Mononuclear cell (primary cell): ENCODE data around the gene DLG3. TPM values are rescaled to one million over a fixed set of nuclear protein-coding genes. Genes with fewer than 3 reads are reported as not detected.

Experiments used
- H3K27me3 ChIP-seq: 2 replicates; pipeline ENCODE4 v1.6.0; 2011; ENCODE audit warnings: low read length, control low read depth; ENCODE audit not compliant: insufficient read depth
- H3K4me1 ChIP-seq: 2 replicates; pipeline ENCODE4 v1.5.1; 2011; ENCODE audit warnings: mild to moderate bottlenecking, low read length, control low read depth; ENCODE audit not compliant: insufficient read depth
- H3K4me3 ChIP-seq: 2 replicates; pipeline ENCODE4 v1.5.1; 2011; ENCODE audit warnings: mild to moderate bottlenecking, low read length, moderate library complexity
- H3K9me3 ChIP-seq: 2 replicates; pipeline ENCODE4 v1.5.1; 2011; ENCODE audit warnings: low read depth, mild to moderate bottlenecking, control low read depth, low read length
- total RNA-seq: library from RNA; depleted of rRNA; stranded (reverse); fragments of >200 nt; gene quantifications from one replicate; pipeline ENCODE4 v1.2.3, GENCODE V29; 2012

Gene DLG3
- total RNA-seq, 1 donor: 6.4 TPM

DNA sequence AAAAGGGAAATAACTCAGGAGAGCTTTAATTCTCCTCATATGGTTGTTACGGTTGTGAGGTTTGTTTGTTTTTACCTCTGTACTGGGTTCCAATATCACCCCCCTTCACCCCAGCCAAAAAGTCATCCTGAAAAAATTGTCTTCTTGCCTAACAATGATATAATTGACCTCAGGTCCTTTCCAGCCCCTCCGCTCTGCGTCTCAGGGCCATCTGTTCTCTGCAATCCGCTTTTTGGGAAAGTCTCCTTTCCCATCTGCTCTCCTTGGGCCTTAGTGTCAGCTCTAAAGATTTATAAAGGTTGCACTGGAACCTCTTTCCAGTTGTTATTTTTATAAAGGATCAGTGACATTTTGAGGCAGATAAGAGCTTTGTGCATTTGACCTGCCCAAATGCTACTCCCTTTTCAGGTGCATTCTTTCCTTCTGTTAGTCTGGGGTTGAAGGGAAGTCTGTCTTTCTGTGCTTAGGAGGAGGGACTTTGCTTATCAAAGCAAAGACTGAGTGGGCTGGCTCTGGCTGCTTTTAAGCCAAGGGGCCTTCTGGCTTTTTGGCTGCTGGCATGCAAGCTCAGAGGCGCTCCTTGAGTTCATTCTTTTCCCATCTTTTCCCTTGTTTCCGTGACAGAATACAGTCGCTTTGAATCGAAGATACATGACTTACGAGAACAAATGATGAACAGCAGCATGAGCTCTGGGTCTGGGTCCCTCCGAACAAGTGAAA lies 34.1 kb downstream of the DLG3 start:
- Histone ChIP-seq H3K27me3 (no peaks in the 10 kb centered on the region), H3K9me3 (no peaks in the 10 kb centered on the region), H3K4me3 (no peak overlapping the region), H3K4me1 (no peaks in the 10 kb centered on the region)

DNA sequence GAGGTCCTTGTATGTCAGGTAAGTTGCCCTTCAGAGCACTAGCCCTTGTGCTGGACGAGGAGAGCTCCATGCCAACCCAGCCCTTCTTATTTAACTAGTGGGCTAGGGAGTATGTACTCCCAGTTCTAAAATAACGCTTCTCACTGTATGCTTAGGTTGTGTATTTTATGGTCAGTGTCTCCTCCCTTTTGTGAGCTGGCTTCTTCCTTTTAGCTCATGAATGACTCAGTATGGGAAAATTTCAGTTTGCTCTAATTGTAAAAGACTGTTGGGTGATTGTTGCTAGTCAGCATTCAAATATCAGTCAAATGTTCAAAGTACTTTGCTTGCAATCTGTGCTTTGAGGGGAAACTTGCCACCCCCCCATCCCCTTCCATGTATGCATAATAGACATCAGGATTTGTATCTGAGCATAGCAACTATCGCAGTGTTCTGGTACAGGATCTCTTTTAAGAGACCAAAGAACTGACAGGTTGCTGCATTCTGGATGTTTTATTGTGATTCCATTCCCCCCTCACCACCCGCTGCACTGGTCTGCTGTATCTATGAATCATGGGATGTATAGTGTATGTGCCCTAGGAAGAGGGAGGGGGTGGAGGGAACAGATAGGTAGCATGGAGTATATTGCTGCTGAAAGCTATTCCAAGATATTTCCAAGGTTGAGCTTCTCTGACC lies 34.7 kb downstream of the DLG3 start:
- Histone ChIP-seq H3K9me3 (no peaks in the 10 kb centered on the region), H3K27me3 (no peaks in the 10 kb centered on the region), H3K4me1 (no peaks in the 10 kb centered on the region), H3K4me3 (no peak overlapping the region)

DNA sequence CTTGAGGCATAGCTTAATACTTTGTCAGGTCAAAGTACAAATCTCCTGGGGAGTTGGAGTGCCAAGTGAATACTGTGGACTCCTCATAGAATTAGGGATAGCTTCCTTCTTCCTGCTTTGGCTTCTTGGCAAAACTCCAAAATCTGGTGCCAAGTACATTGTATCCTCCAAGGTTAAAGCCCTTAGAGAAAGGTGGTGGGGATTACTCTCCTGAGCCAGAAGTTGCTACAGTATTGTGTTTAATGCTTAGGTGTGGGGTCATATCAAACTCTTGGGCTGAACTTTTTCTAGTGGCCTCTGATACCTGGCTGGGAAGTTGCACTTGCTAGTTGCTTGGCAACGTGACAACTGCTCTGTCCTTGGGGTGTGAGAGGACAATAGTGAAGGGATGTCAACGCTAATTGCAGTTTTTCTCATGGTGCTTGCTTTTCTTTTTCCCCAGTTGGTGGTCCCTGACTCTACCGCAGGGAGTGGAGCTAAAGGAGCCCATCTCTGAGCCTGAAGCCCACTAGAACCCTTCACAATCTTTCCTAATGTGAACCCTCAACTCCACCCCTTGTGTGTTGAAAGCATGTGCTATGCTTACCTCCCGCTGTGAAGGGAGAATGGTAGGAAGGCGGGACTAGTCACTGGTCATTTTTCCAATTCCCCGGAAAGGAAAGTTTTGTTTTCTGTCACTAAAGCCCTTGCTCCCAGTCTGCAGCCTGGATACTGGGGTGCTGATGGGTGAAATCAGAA lies 35.5 kb downstream of the DLG3 start:
- Histone ChIP-seq H3K9me3 (no peaks in the 10 kb centered on the region), H3K27me3 (no peaks in the 10 kb centered on the region), H3K4me3 (no peak overlapping the region), H3K4me1 (no peaks in the 10 kb centered on the region)

DNA sequence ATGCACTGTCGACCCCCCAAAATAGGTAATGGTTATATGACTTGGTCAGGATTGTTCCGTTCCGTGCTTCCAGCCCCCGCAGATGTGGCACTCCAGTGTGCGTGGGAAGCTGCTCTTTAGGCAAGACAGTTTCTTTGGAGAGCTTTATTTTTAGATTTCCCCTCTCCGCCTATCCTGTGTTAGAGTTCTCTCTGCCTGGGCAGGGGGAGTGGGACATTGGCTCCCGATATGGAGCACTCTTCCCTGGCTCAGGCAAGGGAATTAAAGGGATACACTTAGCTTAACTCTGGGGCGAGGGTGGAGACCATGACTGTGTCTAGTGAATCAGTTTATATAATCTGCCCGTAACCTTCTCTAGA lies 36.0 kb downstream of the DLG3 start:
- Histone ChIP-seq H3K9me3 (no peaks in the 10 kb centered on the region), H3K4me1 (no peaks in the 10 kb centered on the region)

DNA sequence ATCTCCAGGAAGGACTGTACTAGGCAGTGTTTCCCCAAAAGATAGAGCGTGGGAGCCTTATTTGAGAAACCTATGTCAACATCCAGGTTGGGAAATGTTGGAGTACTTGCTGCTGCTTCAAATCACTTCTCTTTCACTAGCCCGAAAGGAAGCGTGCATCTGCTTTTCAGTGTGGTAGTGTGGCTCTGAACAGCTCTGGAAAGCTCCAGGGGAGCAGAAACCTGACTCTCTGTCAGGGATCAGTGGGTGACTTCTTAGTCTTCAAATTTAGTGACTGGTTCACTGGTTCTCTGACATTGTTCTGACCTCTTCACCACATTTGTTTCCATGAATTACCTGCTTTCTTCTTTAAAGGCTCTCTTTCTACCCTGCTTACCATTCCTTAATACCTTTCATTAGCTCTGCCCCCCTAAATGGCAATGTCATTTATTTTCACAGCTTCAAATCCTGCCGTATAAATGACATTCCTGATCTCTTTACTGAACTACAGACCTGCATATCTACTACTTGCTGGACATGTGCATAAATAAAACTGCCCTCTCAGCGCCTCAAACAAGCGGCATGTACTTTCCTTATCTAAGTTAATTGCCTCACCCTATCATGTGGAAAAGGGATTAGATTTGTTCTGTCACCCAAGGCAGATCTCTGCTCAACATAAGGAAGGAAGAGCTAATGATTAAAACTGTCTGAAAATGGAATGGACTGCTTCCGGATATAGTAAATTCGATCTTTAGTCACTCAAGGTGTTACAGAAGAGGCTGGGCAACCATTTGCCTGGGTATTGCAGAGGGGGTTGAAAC lies 37.0 kb downstream of the DLG3 start:
- Histone ChIP-seq H3K4me1 (no peaks in the 10 kb centered on the region), H3K27me3 (no peaks in the 10 kb centered on the region), H3K9me3 (no peaks in the 10 kb centered on the region), H3K4me3 (no peak overlapping the region)

More for the DNA sequence above, 36.0 kb downstream of the DLG3 start:
- no peak overlapping the region for H3K4me3 ChIP-seq
- no peaks in the 10 kb centered on the region for H3K27me3 ChIP-seq

DNA sequence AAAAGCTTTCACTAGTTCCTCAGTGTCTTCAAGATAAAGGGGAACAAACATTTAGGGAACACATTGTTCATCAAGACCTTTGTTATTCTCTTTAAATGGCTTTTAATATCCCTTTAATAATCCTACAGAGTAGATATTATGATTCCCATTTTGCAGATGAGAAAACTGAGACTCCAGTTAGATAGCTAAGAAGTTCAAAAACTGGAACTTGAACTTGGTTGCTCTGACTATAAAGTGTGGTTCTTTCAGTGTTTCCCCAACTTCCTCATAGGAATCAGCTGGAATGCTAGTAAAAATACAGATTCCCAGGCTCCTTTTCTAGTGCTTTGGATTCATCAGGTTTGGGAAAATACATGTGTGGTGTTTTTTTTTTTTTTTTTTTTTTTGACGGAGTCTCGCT lies 37.7 kb downstream of the DLG3 start:
- Histone ChIP-seq H3K4me1 (no peaks in the 10 kb centered on the region), H3K4me3 (no peak overlapping the region), H3K27me3 (no peaks in the 10 kb centered on the region), H3K9me3 (no peaks in the 10 kb centered on the region)

DNA sequence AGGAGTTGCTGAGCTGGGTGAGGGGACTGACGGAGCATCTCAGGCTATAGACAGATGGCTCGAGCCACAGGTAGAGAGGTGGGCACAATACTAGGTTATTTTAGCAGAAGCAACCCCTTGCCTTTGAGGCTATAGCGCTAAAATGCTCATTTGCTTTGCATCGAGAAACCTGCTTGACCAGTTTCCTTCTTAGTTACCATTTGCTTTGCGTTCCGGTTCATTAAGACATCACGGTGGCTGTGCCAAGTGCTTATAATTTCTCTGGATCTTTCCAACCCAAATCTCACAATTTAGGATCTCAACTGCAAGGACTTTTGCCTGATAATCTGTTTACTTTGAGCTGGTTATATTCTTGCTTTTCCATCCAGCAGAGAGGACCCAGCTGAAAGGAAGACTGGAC lies 40.8 kb downstream of the DLG3 start:
- Histone ChIP-seq H3K4me3 (no peak overlapping the region), H3K27me3 (no peaks in the 10 kb centered on the region), H3K9me3 (no peaks in the 10 kb centered on the region), H3K4me1 (no peaks in the 10 kb centered on the region)

DNA sequence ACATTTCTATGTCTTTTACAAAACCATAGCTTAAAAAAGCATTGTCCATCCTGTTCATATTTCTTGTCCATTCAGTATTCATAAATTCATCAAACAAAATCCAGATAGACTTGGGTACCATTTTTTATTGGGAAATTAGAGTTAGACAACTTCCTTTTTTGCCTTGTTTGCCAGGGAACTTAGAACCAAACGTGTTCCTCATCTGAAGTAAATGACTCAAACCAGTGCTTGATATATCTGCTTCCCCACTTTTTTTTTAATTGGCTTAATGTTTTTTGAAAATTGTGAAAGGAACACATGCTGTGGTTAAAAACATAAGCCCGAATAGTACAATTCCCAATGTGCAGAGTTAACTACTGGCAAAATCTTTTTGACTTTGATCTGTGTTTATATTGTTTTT lies 44.2 kb downstream of the DLG3 start:
- no peaks in the 10 kb centered on the region for H3K9me3 ChIP-seq

DNA sequence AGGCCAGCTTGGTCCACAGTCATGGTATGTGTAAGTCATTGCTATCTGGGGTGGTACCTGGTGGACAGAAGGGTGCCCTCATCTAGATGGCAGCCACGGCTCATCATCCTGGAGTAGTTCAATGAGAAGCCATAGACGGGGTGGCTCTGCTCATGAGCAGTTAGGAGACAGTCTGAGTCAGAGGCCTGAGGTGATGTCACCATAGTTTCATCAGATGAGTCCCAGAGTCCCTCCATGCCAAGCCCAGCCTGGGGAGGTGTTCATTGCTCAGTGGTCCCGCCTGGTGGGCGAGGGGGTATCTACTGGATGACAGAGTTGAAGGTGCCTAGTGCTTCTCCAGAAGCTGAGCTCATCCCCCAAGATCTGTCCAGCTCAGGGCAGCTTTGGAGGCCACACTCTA lies 49.8 kb downstream of the DLG3 start:
- H3K4me1 ChIP-seq: no peaks in the 10 kb centered on the region
- H3K9me3 ChIP-seq: no peaks in the 10 kb centered on the region
- no peaks in the 10 kb centered on the region for H3K27me3 ChIP-seq
- no peak overlapping the region for H3K4me3 ChIP-seq

More for the DNA sequence above, 44.2 kb downstream of the DLG3 start:
- Histone ChIP-seq H3K4me3 (no peak overlapping the region), H3K4me1 (no peaks in the 10 kb centered on the region), H3K27me3 (no peaks in the 10 kb centered on the region)

DNA sequence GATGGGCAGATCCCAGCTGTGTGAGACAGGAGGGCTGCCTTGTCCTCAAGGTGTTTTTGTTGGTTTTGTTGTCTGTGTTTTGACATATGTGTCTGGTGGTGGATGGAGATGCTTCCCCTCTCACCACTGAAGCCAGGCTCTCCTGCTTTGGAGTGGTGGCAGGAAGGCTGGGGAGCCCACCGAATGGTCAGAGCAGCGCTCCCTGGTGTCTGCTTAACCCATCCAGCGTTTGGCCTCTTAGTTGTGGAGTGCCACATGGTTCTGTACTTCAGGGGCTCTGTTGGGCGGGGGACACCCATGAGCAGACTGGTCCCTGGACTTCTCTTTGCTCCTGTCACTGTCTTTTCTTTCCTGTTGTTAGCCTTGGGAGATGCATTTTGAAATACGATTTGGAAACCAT lies 51.9 kb downstream of the DLG3 start:
- Histone ChIP-seq H3K27me3 (no peaks in the 10 kb centered on the region), H3K9me3 (no peaks in the 10 kb centered on the region), H3K4me1 (no peaks in the 10 kb centered on the region)

DNA sequence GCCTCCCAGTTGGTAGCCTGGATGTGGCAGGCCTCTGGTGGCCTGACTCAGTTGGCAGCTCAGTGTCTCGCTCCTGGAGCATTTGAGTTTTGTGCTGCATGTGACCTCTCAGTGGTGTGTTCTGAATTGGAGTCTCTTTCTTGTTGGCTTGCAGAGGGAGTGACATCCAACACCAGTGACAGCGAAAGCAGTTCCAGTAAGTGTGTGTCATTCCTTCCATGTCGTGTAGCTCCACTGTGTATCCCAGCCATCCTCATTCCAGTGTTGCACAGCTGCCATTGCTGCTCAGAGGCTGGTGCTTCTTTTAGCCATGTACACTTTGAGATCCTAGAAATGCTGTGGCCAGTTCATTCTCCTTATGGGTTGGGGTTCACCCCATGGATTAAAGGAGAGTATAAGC lies 52.4 kb downstream of the DLG3 start:
- Histone ChIP-seq H3K4me1 (no peaks in the 10 kb centered on the region), H3K27me3 (no peaks in the 10 kb centered on the region), H3K4me3 (no peak overlapping the region), H3K9me3 (no peaks in the 10 kb centered on the region)

More for the DNA sequence above, 51.9 kb downstream of the DLG3 start:
- no peak overlapping the region for H3K4me3 ChIP-seq

DNA sequence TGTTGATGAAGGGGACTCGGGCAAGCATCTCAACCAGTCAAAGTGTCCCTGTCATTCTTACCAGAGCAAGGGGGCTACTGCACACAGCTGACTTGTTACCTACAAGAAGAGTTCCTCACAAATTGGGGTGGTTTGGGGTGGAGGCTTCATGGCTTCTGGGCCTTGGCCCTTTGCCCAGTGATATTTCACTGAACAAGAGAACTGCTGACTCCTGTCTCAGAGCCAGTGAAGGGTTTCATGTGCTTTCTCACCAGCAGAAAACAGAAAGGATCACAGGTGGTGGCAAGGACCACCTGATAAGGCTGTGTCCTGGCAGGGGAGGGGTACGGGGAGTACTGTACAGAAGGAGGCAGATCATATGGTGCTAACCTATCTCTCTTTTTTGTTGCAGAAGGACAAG lies 53.5 kb downstream of the DLG3 start:
- Histone ChIP-seq H3K4me1 (no peaks in the 10 kb centered on the region), H3K9me3 (no peaks in the 10 kb centered on the region), H3K27me3 (no peaks in the 10 kb centered on the region), H3K4me3 (no peak overlapping the region)

DNA sequence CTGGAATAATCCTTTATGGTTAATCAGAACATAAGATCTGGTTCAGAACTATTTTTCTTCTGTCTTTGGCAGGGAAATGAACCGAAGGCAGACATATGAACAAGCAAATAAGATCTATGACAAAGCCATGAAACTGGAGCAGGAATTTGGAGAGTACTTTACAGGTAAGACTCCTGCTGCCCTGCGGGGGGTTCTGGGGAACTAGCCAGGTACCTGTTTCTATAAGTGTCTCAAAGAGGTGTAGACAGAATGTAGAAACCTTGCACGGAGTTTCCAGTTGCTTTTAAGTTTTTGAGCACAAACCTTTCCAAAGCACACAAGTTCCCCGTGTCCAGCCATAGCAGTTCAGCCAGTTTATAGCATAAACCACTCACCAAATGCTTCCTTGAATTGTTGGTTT lies 56.2 kb downstream of the DLG3 start:
- H3K4me3 ChIP-seq: no peak overlapping the region
- no peaks in the 10 kb centered on the region for H3K27me3 ChIP-seq
- no peaks in the 10 kb centered on the region for H3K4me1 ChIP-seq
- H3K9me3 ChIP-seq: no peaks in the 10 kb centered on the region

DNA sequence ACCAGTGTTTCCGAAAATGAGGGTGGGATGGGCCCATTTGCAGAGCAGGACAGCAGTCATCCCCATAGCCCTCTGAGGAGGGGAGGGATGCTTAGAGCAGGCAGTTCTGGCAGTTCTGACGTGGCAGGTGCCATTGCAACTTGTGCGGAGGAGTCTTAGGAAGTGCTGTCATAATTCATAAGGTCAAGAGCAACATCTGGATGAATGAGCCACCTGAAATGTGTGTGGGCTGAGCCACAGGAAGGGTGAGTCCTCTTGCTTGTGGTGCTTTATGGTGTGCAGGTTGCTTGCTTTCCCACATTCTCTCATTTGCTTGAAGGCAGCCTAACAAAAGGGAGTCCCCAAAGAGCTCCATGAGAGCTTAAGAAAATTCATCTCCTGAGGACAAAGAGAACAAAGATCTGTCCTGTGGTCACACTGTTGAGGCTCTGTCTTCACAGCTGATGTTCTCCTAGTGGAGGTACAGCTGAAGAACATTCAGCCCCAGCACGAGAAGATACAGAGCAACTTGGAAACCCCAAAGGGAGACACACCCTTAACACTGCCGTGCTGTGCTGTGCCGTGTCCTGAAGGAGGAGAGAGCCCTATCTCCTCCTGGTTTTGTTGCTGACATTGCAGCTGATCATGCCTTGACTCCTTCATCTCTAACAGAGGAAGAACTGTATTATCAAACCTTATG lies 60.3 kb downstream of the DLG3 start:
- Histone ChIP-seq H3K4me1 (no peaks in the 10 kb centered on the region), H3K27me3 (no peaks in the 10 kb centered on the region), H3K9me3 (no peaks in the 10 kb centered on the region), H3K4me3 (no peak overlapping the region)
